Smooth muscle cell (in vitro differentiated cells): ENCODE measurements around the gene OGA. TPM values are rescaled to one million over a fixed set of nuclear protein-coding genes. Genes with fewer than 3 reads are reported as not detected.
"Not testable (repeated sequence)": the region's sequence is repeated elsewhere in the genome, so short reads cannot be mapped to it uniquely, and the experiment has no call there.

Experiments used
- DNase-seq: peaks from one replicate; lab custom pipeline; 2025; ENCODE audit not compliant: unreplicated experiment; lab: John Stamatoyannopoulos, UW
- H2AFZ ChIP-seq: fragments of 200-600 bp; sonication (generic); 2 replicates; pipeline ENCODE4 v1.6.0; 2016; ENCODE audit warnings: antibody characterized with exemption, low read depth, mild to moderate bottlenecking
- H3F3A ChIP-seq: fragments of 200-600 bp; sonication (generic); 2 replicates; pipeline ENCODE4 v1.6.0; 2017; ENCODE audit warnings: antibody characterized with exemption, low read depth
- H3K27ac ChIP-seq: fragments of 200-600 bp; sonication (generic); 2 replicates; pipeline ENCODE4 v1.5.1; 2016; ENCODE audit warnings: low read depth, mild to moderate bottlenecking
- H3K27me3 ChIP-seq: fragments of 200-600 bp; sonication (generic); 2 replicates; pipeline ENCODE4 v1.6.1; 2016; ENCODE audit warnings: low read depth, mild to moderate bottlenecking
- H3K36me3 ChIP-seq: fragments of 200-600 bp; sonication (generic); 2 replicates; pipeline ENCODE4 v1.5.1; 2016; ENCODE audit warnings: low read depth
- H3K4me1 ChIP-seq: fragments of 200-600 bp; sonication (generic); 2 replicates; pipeline ENCODE4 v1.5.1; 2016; ENCODE audit warnings: low read depth
- H3K4me2 ChIP-seq: fragments of 200-600 bp; sonication (generic); 2 replicates; pipeline ENCODE4 v1.6.0; 2016; ENCODE audit warnings: mild to moderate bottlenecking
- H3K4me3 ChIP-seq: fragments of 200-600 bp; sonication (generic); 2 replicates; pipeline ENCODE4 v1.5.1; 2016; ENCODE audit warnings: mild to moderate bottlenecking
- H3K79me2 ChIP-seq: fragments of 200-600 bp; sonication (generic); 2 replicates; pipeline ENCODE4 v1.6.0; 2016; ENCODE audit warnings: low read depth, mild to moderate bottlenecking
- H3K9ac ChIP-seq: fragments of 200-600 bp; sonication (generic); 2 replicates; pipeline ENCODE4 v1.6.0; 2016; ENCODE audit warnings: low read depth
- H3K9me3 ChIP-seq: fragments of 200-600 bp; sonication (generic); replicated peaks from 2 replicates; pipeline ENCODE4 v1.5.1; 2016; ENCODE audit warnings: low read depth
- H4K20me1 ChIP-seq: fragments of 200-600 bp; sonication (generic); 2 replicates; pipeline ENCODE4 v1.6.0; 2016; ENCODE audit warnings: low read depth
- CTCF ChIP-seq: fragments of 200-600 bp; sonication (generic); IDR thresholded peaks from 2 replicates; pipeline ENCODE4 v1.5.1; 2017; ENCODE audit warnings: borderline replicate concordance, mild to moderate bottlenecking, antibody characterized with exemption; ENCODE audit not compliant: insufficient read depth, poor library complexity, severe bottlenecking
- WGBS: methylation state at CpG from one replicate; pipeline ENCODE4 v1.1.7; 2016; ENCODE audit warnings: low lambda C conversion rate; 5-methylcytosine and 5-hydroxymethylcytosine counted together
- polyA plus RNA-seq: library from polyadenylated mRNA; unstranded; fragments of >200 nt; fragmentation: Nextera tagmentation; extraction: Ambion mirVana; gene quantifications from 2 replicates; pipeline ENCODE4 v1.2.1, GENCODE V29; 2016
- total RNA-seq: library from RNA; depleted of rRNA; stranded (reverse); fragments of >200 nt; gene quantifications from 2 replicates; pipeline ENCODE4 v1.2.3, GENCODE V29; 2014

Gene OGA
- total and polyA plus RNA-seq, 2 experiments from 2014 or later: 54.8 to 98.6 TPM

- no peaks in the 10 kb centered on the region for H3K9me3 ChIP-seq
- no peaks in the 10 kb centered on the region for H3K4me1 ChIP-seq
- no peak overlapping the region for H3K4me2 ChIP-seq
- no peak overlapping the region for H3K4me3 ChIP-seq
- H4K20me1 ChIP-seq: peaks cover 96% of the 10 kb centered on the region
- no peak overlapping the region for H2AFZ ChIP-seq
- H3K27me3 ChIP-seq: no peaks in the 10 kb centered on the region
- peaks cover 78% of the 10 kb centered on the region for H3K79me2 ChIP-seq
- no peak for DNase-seq
- peaks cover 41% of the 10 kb centered on the region for H3K36me3 ChIP-seq
- no peak overlapping the region for H3K27ac ChIP-seq
- no peak for TF ChIP-seq CTCF
- WGBS: 96% methylated on average over 4 of the region's 4 CpGs
- peaks cover 4% of the 10 kb centered on the region for H3F3A ChIP-seq
- no peak overlapping the region for H3K9ac ChIP-seq
Measured at GRCh38 chr10:101803511-101803910, 14.7 kb downstream of the OGA start.

GRCh38 chr10:101797403-101798059 is 20.7 kb downstream of the OGA start:
- Histone ChIP-seq H4K20me1 (peaks cover 100% of the 10 kb centered on the region), H3K9me3 (no peaks in the 10 kb centered on the region), H3K4me3 (no peak overlapping the region), H3F3A (peaks cover 15% of the 10 kb centered on the region), H3K27ac (no peak overlapping the region), H3K27me3 (no peaks in the 10 kb centered on the region), H3K4me1 (no peaks in the 10 kb centered on the region), H3K9ac (no peak overlapping the region), H3K36me3 (peaks cover 61% of the 10 kb centered on the region), H3K4me2 (no peak overlapping the region), H2AFZ (no peak overlapping the region), H3K79me2 (peaks cover 64% of the 10 kb centered on the region)
- no peak for TF ChIP-seq CTCF
- 92% methylated on average over 4 of the region's 4 CpGs for WGBS
- no peak for DNase-seq

- 99% methylated on average over 12 of the region's 12 CpGs for WGBS
- H3K27ac ChIP-seq: no peak overlapping the region
- no peaks in the 10 kb centered on the region for H3K27me3 ChIP-seq
- H3K79me2 ChIP-seq: peaks cover 31% of the 10 kb centered on the region
- H3K9me3 ChIP-seq: no peaks in the 10 kb centered on the region
- H3K36me3 ChIP-seq: peaks cover 57% of the 10 kb centered on the region
- H4K20me1 ChIP-seq: peaks cover 94% of the 10 kb centered on the region
- no peak overlapping the region for H3K9ac ChIP-seq
- no peak for TF ChIP-seq CTCF
- no peaks in the 10 kb centered on the region for H3K4me1 ChIP-seq
- no peak overlapping the region for H3K4me3 ChIP-seq
- no peak overlapping the region for H2AFZ ChIP-seq
- H3K4me2 ChIP-seq: no peak overlapping the region
- no peak for DNase-seq
- H3F3A ChIP-seq: peaks cover 17% of the 10 kb centered on the region
Measured at GRCh38 chr10:101793526-101793925, 24.7 kb downstream of the OGA start.

- Histone ChIP-seq H3K9ac (no peak overlapping the region), H3K36me3 (peaks cover 33% of the 10 kb centered on the region), H3F3A (peaks cover 45% of the 10 kb centered on the region), H3K9me3 (no peaks in the 10 kb centered on the region), H2AFZ (no peak overlapping the region), H4K20me1 (peaks cover 72% of the 10 kb centered on the region), H3K27ac (no peak overlapping the region), H3K4me2 (no peak overlapping the region), H3K79me2 (peaks cover 7% of the 10 kb centered on the region), H3K27me3 (no peaks in the 10 kb centered on the region), H3K4me1 (no peaks in the 10 kb centered on the region), H3K4me3 (no peak overlapping the region)
- no peak for TF ChIP-seq CTCF
- 98% methylated on average over 7 of the region's 7 CpGs for WGBS
- no peak for DNase-seq
Measured at GRCh38 chr10:101789686-101790085, 28.6 kb downstream of the OGA start.

GRCh38 chr10:101789231-101789630 is 29.0 kb downstream of the OGA start:
- H3K4me1 ChIP-seq, H3K9ac ChIP-seq, H2AFZ ChIP-seq, H3K4me3 ChIP-seq, H3K27ac ChIP-seq, H3K79me2 ChIP-seq, H3K9me3 ChIP-seq, H3K4me2 ChIP-seq, H3K27me3 ChIP-seq, DNase-seq: not testable (repeated sequence)
- 97% methylated on average over 9 of the region's 9 CpGs for WGBS
- H3F3A ChIP-seq: peaks cover 45% of the 10 kb centered on the region
- H3K36me3 ChIP-seq: peaks cover 28% of the 10 kb centered on the region
- peaks cover 72% of the 10 kb centered on the region for H4K20me1 ChIP-seq
